Medulla oblongata (tissue), 1 donor: ENCODE results near the gene ARFRP1.

Source experiments
- DNase-seq: peaks from one replicate; pipeline ENCODE4 v3.0.0-alpha.2; 2015; ENCODE audit errors: extremely low spot score

The ARFRP1 gene

DNA sequence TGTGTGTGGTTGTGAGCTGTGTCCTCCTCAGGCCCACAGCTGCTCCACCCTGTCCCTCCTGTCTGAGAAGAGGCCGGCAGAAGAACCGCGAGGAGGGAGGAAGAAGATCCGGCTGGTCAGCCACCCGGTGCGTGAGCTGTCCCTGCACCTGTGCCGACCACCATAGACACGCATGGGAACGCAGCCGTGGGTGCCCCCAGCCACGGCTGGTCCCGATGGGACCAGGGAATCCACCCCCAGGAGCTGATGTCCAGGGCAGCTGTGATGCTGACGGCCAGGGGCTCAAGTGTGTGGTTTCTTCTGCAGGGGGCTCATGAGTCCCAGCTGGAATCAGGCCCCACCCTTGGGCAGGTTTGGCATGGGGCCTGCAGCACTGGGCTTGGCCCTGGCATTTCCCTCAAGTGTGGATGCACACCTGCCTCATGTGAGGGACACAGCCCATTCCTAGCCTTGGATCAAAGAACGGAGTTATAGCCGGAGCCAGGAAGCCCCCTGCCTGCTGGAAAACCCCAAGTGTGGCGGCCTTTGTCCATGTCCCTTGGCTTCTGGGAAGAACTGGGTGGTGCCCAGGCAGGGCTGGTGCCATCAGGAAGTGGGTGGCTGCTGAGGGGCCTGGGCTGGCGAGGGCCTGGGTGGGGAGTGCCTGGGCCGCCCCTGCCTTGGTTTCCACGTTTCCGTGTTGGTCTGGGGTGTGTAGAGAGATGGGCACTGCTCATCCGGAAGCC, 15.9 kb downstream of the ARFRP1 start:
- DNase-seq, result no peak

DNA sequence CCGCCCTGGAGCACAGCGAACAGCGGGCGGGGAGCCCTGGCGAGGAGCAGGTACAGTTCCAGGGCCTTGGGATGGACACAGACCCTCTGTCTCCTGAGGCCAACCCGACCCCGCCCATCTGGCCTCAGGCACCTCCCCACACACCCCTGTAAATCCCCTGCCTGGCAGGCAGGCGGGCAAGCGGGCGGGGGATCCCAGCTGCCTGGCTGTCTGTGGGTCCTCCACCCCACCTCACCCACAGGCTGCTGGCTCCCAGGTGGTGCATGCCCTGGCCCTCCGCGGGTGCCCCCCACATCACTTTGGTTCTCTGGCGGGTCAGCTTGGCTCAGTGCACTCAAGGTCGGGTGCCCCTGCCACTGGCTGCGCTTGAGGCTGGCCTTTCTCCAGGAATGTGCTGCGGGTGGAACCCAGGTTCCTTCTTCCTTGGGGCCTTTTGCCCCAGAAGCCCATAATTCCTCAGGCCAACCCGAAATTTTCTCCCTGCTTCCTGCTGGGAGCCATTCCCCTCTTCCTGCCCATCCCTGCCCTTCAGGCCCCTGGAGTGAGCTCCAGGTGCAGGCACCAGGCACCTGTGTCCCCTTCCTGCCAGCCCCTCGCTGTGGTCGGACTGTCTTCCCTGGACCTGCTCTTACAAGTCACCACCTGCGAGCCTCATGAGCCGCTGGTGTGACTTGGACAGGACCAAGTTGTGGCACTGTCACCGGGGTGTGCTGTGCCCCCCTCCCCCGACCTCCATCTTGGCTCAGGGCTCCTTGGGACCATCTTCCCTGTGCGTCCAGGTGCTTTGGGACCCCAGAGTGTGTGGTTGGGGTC, 16.7 kb downstream of the ARFRP1 start:
- DNase-seq, result no peak

- no peak for DNase-seq
These were observed 17.5 kb downstream of the ARFRP1 start for GRCh38 chr20:63690003-63690897.

DNA sequence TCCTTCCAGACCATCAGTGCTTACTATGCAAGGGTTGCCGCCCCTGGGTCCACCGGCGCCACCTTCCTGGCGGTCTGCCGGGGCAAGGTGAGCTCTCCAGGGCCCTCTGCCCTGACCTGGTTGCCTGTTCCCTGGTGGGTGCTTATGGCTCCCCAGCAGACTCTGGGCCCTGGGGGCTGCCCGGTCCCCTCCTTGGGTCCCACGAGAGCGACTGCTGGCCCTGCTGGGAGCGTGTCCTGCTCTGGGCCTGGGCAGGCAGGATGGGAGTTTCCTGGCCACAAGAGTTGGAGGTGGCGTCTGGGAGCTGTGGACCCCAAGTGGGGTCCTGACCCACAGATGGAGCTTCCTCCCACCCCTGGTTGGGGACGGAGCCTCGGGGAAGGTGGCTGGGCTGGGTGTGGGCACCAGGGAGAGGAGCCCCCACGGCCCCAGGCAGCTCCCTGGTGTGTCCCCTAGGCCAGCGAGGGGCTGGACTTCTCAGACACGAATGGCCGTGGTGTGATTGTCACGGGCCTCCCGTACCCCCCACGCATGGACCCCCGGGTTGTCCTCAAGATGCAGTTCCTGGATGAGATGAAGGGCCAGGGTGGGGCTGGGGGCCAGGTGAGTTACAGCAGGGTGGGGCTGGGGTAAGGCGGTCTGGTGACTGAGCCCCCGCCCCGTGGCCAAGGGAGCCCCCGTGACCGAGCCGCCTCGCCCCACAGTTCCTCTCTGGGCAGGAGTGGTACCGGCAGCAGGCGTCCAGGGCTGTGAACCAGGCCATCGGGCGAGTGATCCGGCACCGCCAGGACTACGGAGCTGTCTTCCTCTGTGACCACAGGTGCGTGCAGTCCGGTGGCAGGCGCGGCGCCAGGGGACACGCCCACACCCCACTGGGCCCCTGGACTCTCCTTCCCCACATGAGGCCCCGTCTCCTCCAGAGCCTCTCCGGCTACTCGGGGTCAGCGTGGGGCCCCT, 18.5 kb downstream of the ARFRP1 start:
- no peak for DNase-seq

- no peak for DNase-seq
These were observed 19.3 kb downstream of the ARFRP1 start for GRCh38 chr20:63688228-63689045.

DNA sequence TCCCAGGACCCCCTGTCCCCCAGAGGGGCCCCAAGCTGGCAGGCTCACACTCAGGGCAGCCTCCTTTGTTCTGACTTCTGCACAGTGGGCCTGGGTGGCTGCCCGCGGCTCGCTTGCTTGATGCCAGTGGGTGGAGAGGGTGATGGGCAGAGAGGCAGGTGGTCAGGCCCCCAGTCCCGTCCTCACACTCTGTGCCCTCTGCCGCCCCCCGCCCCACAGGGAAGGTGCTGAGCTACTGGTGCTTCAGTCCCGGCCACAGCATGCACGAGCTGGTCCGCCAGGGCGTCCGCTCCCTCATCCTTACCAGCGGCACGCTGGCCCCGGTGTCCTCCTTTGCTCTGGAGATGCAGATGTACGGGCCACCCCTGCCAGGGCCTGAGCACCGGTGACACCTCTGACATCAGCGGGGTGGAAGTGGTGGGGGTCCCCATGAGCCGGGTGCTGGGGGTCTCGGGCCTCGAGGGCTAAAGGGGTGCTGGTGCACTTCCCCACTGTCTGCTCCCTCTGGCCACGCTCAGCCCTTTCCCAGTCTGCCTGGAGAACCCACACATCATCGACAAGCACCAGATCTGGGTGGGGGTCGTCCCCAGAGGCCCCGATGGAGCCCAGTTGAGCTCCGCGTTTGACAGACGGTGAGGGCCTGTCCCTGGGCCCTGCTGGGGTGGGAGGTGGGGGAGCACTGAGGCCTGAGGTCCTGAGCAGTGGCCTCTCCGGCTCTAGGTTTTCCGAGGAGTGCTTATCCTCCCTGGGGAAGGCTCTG, 20.2 kb downstream of the ARFRP1 start:
- no peak for DNase-seq

- DNase-seq, result peak; percentile 29
These were observed 21.1 kb downstream of the ARFRP1 start for GRCh38 chr20:63686492-63687321.

- DNase-seq, result no peak
These were observed 21.7 kb downstream of the ARFRP1 start for GRCh38 chr20:63686094-63686491.

GRCh38 chr20:63685269-63686026, 22.3 kb downstream of the ARFRP1 start:
- DNase-seq, result no peak

GRCh38 chr20:63682384-63683139, 25.2 kb downstream of the ARFRP1 start:
- DNase-seq, result no peak

DNA sequence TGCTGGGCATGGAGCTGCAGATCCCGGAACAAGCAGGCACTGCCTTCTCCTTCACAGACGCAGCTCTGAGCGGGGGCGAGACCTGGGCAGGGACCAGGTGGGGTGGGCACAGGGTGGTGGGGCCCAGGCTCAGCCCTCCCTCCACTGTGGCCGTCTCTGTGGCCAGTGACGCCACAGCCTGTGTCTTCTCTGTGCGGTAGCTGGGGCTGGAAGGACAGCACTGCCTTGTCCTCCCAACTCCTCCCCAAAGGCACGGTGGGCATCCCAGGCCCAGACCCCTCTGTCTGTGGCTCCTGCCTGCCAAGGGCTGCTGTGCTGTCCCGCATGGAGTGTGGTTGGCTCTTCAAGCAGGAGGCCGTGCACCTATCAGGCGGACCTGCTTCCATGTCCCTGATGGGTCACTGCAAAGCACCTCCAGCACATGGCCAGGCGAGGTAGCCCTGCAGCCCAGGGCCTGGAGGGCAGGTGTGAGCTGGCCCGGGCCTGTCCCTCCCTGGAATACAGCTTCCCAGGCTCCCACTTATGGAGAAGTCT, 26.1 kb downstream of the ARFRP1 start:
- DNase-seq, result no peak

GRCh38 chr20:63680857-63681608, 26.7 kb downstream of the ARFRP1 start:
- no peak for DNase-seq

DNA sequence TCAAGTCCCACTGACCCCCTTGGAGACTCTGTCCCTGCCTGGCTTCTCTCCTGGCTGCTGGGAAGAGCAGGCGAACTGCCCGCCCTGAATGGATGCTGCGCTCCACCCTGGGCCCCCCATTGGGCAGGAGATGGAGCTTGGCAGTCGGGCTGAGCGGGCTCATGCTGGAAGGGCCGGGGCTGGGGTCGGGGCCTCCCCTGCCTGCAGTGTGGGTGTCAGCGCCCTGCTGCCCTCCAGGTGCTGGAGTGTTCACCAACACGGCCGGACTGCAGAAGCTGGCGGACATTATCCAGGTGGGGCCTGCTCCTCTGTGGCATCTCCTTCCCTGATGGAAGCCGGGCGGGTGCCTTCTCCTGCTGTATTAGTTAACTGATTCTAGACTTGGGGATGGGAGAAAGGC, 27.3 kb downstream of the ARFRP1 start:
- DNase-seq, result no peak

DNA sequence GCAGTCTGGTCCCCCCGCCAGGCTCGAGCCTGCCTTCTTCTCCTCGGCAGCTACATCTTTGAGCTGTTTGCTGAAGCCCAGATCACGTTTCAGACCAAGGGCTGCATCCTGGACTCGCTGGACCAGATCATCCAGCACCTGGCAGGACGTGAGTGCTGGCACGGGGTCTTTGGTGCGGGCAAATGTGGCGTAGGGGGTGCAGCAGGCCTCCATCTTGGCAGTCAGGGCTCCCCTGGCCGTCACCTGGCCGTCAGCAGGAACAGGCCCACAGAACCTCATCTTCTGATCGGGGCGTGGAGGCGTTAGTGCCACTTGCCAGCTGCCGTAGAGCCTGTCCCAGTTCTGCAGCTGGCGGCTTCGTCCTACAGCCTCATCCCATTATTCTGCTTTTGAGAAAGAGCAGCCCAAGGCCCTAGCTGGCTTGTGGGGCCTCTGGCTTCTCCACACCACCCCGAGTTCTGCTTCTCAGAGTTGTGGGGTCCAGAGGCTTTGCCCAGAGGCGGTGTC, 27.9 kb downstream of the ARFRP1 start:
- DNase-seq, result no peak

- no peak for DNase-seq
These were observed 28.9 kb downstream of the ARFRP1 start for GRCh38 chr20:63678667-63679465.
